ENCODE measurements around the gene CLEC3B.
"Not testable (repeated sequence)": the region's sequence is repeated elsewhere in the genome, so short reads cannot be mapped to it uniquely, and the experiment has no call there.

Gene CLEC3B

GRCh38 chr3:45026038-45026437 lies at the start of gene CLEC3B:
Gene CLEC3B (plus strand): TSS chr3:45026303. CDS start chr3:45026363, 60 bp downstream.
- DNase-seq, result no peak

GRCh38 chr3:44981220-44981619 lies 44.9 kb upstream of the CLEC3B start:
- no peak for DNase-seq

DNA sequence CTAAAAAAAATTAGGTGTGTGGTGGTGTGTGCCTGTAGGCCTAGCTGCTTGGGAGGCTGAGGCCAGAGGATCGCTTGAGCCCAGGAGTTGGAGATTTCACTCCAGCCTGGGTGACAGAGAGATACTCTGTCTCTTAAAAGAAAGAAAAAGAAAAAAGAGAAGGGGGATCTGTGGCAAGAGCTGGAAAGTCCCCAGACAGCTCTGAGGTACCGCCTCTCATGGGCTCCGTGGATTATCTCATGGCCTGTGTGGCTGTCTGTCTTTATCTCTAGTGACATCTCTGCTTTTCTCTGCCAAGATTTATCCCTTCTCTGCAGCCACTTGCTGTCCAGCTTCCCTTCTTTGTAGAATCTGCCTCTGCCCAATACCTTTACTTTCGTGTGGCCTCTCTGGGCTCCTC lies 44.4 kb upstream of the CLEC3B start:
- DNase-seq, result no peak

- no peak for DNase-seq
Measured at GRCh38 chr3:44982817-44983216, 43.3 kb upstream of the CLEC3B start.

DNA sequence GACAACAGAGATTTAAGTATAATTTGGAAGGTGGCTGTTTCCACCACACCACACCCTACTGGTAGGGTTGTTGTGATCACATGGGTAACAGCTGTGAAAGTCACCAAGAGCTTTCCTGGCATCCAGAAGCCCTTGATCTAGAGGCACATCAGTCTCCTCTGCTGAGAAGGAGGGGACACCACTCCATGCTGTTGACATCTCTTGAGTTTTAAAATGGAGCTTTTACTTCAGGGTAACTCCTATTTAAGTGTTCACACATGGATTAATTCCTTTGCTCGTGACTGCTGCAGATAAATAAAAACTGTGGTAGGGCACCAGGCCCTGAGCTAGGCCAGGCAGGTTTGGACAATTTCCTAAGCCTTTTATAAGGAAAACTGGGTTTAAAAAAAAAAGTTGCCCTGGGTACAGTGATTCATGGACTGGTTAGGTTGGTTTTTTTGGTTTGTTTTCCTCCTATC lies 42.6 kb upstream of the CLEC3B start:
- no peak for DNase-seq

DNA sequence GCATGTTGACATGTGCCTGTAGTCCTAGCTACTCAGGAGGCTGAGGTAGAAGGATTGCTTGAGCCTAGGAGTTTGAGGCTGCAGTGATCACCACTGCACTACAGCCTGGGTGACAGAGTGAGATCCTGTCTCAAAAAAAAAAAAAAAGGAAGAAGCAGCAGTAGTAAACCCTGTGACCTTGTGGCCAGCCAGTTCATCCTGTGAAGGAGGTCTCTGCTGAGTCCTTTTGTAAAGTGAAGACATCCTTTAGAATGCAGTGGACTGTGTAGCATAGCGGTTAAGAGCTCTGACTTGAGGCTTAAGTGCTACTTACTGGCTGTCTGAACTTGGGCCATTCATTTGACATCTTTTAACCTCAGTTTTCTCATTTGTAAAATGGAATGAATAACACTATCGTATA lies 41.8 kb upstream of the CLEC3B start:
- DNase-seq, result no peak

- not testable (repeated sequence) for DNase-seq
Measured at GRCh38 chr3:44986330-44986729, 39.8 kb upstream of the CLEC3B start.

DNA sequence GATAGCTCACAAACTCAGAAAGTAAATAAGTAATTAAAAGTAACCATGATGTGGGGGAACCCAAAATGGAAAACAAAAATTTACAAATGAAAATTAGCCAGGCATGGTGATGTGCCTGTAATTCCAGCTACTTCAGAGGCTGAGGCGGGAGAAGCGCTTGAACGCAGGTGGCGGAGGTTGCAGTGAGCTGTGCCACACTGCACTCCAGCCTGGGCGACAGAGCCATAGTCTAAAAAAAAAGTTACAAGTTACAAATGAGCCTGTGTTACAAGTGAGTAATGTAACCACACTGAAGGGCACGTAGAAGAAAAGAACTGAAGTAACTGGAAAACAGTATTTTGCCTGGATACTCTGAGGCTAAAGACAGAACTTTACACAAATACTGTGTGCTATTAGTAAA lies 38.8 kb upstream of the CLEC3B start:
- no peak for DNase-seq

DNA sequence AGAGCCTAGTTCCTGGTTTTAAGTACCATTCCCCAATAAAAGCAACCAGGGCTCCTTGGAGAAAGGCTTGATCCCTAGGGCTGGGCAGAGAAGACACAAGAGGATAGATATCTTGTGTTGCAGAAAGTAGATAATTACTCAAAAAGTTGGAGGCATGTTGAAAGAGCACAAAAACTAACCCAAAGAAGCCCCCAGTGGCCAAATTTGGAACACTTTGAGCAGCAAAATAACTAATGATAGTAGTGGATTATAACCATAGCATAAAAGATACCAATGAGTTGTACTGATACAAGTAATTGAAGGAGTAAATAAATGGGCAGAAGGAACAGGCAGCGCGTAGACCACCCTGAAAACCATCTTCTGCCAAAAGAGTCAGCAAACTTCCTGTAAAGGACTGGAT lies 38.0 kb upstream of the CLEC3B start:
- peak in 2 of 6 experiments; percentile 8 to 22 for DNase-seq

DNA sequence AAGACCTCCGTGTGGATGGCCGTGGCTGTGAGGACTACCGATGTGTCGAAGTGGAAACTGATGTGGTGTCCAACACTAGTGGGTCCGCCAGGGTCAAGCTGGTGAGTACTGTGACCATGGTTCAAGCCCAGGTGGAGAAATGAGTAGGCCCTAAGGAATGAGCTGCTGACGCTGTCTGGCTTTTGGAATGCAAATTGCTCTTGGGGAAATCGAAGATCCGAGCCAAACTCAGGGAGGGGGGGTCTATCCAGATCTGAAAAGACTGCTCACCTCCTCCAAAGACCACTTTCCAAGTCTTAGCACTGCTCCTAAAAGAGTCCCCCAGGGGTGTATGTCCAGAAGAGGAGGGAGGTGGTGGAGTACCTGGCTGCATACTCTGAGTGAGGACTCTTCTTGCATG lies 37.0 kb upstream of the CLEC3B start:
- DNase-seq, result no peak

DNA sequence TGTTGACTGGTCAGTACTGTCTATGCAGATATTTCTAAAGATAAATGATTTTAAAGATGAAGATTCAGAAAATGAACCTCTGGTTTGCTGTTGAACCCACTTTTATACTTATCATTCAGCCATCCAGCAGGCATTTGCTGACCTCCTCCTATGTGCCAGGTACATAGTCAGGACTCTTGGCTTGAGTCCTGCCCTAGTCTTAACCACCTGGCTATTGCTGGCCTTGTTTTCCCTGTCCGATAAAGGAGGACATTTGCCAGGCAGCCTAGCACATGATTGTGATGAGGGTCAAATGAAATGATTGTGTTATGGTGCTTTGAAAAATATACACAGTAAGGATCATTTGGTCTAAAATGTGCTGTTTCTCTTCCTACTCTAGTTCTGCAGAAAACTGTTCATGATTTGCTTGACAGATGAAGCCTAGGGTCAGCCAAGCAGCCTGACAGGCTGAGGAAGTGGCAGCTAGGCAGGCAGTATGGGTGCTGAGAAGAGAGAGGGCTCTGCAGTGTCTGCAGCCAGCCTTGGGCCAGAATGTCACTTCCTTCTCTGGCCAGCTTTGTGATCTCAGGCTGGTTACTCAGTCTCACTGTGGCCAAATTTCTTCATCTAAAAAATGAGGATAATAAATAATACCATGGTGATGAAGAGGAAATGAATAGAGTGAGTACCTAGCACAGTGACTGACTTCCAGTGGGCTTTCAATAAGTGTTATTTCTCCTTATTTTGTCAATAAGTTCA lies 36.3 kb upstream of the CLEC3B start:
- no peak for DNase-seq

DNA sequence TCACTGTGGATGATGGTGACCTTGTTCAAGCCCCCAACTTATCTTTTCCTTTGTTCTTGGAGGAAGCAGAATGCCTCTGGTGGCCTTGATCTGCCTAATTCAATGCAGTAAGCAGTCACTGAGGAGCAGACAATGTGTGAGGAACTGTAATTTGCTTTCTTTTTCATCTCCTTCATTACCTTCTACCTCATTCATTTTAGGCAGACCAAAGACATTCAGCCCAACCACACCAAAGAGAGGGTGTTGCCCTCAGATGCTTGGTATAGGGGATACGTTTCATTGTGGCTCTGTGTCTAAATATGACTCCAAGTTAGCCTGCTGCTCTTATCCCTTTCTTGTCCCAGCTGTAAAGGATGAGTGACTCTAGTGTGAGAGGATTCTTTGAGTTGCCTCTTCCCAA lies 34.8 kb upstream of the CLEC3B start:
- DNase-seq, result peak in 2 of 6 experiments; percentile 7 to 29

- DNase-seq, result peak in 1 of 6 experiments; percentile 12
Measured at GRCh38 chr3:44992555-44993470, 33.3 kb upstream of the CLEC3B start.

DNA sequence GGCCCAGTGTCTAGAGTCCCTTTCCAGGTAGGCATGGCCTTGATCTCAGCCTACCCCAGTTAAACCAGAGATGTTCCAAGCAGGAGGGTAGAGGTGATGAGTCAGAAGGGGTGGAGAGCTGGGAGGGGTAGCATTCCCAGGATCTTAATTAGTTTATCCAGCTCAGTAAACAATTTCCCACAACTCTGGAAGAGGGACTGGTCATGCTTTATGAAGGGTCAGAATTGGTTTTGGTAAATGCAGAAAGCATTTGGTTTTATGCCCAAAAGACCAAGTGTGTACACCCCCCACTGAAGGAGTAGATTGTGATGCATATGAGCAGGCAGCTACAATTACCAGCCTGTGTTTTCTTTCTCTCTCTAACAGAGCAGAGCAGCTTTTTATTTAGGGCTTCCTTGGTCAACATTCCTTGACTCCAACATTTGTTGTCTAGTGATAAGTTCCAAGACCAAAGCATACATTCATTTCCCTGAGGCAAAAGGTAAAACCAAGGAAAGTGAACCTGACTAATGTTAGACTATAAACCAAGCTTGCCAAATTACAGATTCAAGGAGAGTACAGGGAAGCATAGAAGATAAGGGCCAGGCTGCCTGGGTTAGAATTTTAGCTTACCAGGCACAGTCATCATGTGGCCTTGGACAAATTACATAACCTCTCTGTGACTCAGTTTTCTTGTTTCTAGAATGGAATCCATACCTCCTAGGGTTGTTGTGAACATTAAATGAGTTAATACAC lies 32.5 kb upstream of the CLEC3B start:
- DNase-seq, result no peak

- no peak for DNase-seq
Measured at GRCh38 chr3:44995142-44995770, 30.8 kb upstream of the CLEC3B start.

- DNase-seq, result no peak
Measured at GRCh38 chr3:44996556-44996969, 29.5 kb upstream of the CLEC3B start.

DNA sequence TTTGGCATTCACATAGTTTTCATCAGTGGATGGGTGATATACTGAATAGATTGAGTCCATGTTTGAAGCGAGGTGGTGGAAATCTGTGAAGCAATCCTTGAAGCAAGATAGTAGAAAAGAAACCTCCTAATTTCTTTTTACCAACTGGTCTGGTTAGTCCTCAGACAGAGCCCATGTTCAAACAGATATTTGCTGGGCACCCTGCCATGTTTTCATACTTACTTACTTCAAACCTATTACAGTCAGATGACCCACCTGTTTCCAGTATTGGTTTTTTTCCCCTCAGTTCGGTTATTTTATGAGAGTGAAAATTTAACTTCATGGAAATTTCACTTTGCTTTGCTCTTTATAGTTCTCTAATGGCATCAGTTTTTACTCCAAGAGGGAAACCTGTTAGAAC lies 26.3 kb upstream of the CLEC3B start:
- no peak for DNase-seq

GRCh38 chr3:45000823-45001222 lies 25.3 kb upstream of the CLEC3B start:
- no peak for DNase-seq

DNA sequence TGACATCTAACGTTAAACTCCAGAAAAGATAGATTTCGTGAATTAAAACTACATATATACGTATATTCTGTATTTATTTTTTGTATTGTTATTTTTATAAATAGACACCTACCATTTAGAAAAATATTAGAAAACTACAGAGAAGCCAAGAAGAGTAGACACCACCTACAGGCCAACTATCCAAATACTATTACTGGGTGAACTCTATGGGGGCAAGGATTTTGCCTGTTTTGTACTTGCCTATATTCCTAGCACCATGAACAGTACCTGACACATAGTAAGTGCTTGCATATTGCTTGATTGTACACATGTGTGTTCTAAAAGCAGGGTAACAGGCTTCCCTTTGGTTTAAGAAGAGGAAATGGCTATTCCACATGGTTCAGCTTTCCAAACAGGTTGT lies 24.4 kb upstream of the CLEC3B start:
- no peak for DNase-seq

DNA sequence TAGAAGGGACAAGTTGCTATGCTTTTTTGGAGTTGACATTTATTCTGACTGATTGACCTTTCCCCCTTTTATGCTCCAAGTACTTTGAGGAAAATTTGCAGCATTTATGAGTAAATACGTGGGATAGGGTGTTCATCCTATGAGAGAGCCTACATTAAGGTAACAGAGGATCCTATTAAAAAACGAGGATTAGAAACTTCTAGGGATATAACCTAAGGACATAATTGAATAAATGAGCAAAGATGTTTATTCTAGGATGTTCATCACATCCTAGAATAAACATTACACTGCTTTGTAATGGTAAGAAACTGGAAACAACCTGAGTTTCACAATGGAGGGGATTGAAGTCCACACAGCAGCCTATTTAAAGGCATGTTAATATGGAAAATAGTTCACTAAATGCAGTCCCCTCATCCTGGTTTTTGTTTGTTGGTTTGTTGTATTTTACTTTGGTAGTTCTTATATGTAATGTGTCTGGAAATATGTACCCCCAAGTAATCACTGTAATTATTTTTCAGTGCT lies 23.9 kb upstream of the CLEC3B start:
- no peak for DNase-seq

DNA sequence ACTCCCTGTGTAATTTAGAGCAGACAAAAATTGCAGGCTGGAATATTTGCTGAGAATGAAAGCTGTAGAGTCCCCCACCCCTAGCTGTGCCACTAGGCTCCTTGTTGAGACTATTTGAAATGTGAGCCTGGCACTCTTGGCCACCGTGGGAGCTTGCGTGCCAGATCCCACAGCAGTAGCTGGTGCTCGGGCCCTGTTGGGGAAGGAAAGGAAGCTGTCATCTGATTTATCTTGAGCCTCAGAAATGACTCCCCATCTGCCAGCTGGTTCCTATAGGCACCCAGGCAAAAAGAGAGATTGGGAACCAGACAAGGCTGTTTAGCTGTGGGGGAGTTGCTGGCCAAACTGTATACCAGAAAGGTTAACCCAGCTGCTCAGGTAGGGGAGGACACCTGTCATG lies 23.4 kb upstream of the CLEC3B start:
- DNase-seq, result no peak

GRCh38 chr3:45003406-45003805 lies 22.7 kb upstream of the CLEC3B start:
- DNase-seq, result no peak

- DNase-seq, result no peak
Measured at GRCh38 chr3:45003859-45004258, 22.2 kb upstream of the CLEC3B start.
